IMR-90 (cell line): ENCODE results near the gene ZNF316. TPM values are rescaled to one million over a fixed set of nuclear protein-coding genes. Genes with fewer than 3 reads are reported as not detected.

ENCODE experiments used
- ATAC-seq: fragments of 200-7000 bp; cut with Tn5 transposase; 2 replicates; pipeline ENCODE4 v1.9.1; 2020; ENCODE audit warnings: low read depth, mild to moderate bottlenecking, moderate library complexity
- BruUV-seq: library from RNA; stranded (reverse); fragments of 400-500 nt; replicated peaks from 2 replicates; lab custom pipeline; 2021; lab: Mats Ljungman, UMichigan
- CTCF ChIA-PET: fragments of 300-600 bp; formaldehyde crosslinking; extraction: SDS; loops from one replicate; lab custom pipeline; 2021; ENCODE audit warnings: antibody characterized with exemption; lab: Yijun Ruan, JAX
- POLR2A ChIA-PET: fragments of 300-600 bp; sonication (Branson Sonifier 250); formaldehyde crosslinking; loops from one replicate; lab custom pipeline; 2022; ENCODE audit warnings: antibody characterized with exemption; ENCODE audit not compliant: unreplicated experiment; lab: Charles Lee
- DNase-seq: peaks from one replicate; pipeline ENCODE4 v3.0.0; 2013
- H2AFZ ChIP-seq: replicated peaks from 2 replicates; pipeline ENCODE3; 2013; ENCODE audit warnings: low read length, mild to moderate bottlenecking; ENCODE audit not compliant: poor library complexity
- H2AK5ac ChIP-seq: 2 replicates; pipeline ENCODE4 v1.6.1; 2013; ENCODE audit warnings: low read depth, low read length, inconsistent platforms
- H2AK9ac ChIP-seq: replicated peaks from 2 replicates; pipeline ENCODE3; 2013; ENCODE audit warnings: mild to moderate bottlenecking, low read depth, low read length, moderate library complexity; ENCODE audit not compliant: poor library complexity
- H2BK120ac ChIP-seq: 2 replicates; pipeline ENCODE4 v1.6.1; 2013; ENCODE audit warnings: low read depth, low read length, inconsistent platforms
- H2BK15ac ChIP-seq: 3 replicates; pipeline ENCODE4 v1.6.1; 2013; ENCODE audit warnings: low read depth, low read length, inconsistent platforms
- H2BK20ac ChIP-seq: 2 replicates; pipeline ENCODE4 v1.6.1; 2013; ENCODE audit warnings: low read depth, mild to moderate bottlenecking, inconsistent platforms, low read length, moderate library complexity
- H2BK5ac ChIP-seq: 2 replicates; pipeline ENCODE4 v1.6.1; 2013; ENCODE audit warnings: mild to moderate bottlenecking, low read depth, low read length, inconsistent platforms; ENCODE audit not compliant: poor library complexity, severe bottlenecking
- H3K14ac ChIP-seq: replicated peaks from 2 replicates; pipeline ENCODE4 v1.6.1; 2013; ENCODE audit warnings: low read depth, low read length, inconsistent platforms
- H3K18ac ChIP-seq: 2 replicates; pipeline ENCODE4 v1.6.1; 2013; ENCODE audit warnings: low read depth, low read length, control low read depth
- H3K23ac ChIP-seq: 2 replicates; pipeline ENCODE4 v1.6.1; 2013; ENCODE audit warnings: low read depth, low read length, inconsistent platforms
- H3K27ac ChIP-seq: 2 replicates; pipeline ENCODE4 v1.5.1; 2013; ENCODE audit warnings: mild to moderate bottlenecking, control low read depth, low read length; ENCODE audit not compliant: insufficient read depth
- H3K27me3 ChIP-seq: 2 replicates; pipeline ENCODE4 v1.6.1; 2013; ENCODE audit warnings: low read length; ENCODE audit not compliant: control insufficient read depth, insufficient read depth
- H3K36me3 ChIP-seq: 2 replicates; pipeline ENCODE4 v1.6.1; 2013; ENCODE audit warnings: low read length, mixed read lengths; ENCODE audit not compliant: control insufficient read depth, insufficient read depth
- H3K4ac ChIP-seq: 2 replicates; pipeline ENCODE4 v1.6.1; 2013; ENCODE audit warnings: low read depth, low read length, inconsistent platforms
- H3K4me1 ChIP-seq: 2 replicates; pipeline ENCODE4 v1.6.1; 2013; ENCODE audit warnings: low read length, mixed read lengths; ENCODE audit not compliant: control insufficient read depth, insufficient read depth
- H3K4me2 ChIP-seq: 2 replicates; pipeline ENCODE4 v1.6.1; 2013; ENCODE audit warnings: low read depth, mild to moderate bottlenecking, control low read depth, low read length, moderate library complexity
- H3K4me3 ChIP-seq: 2 replicates; pipeline ENCODE4 v1.5.1; 2013; ENCODE audit warnings: low read depth, mild to moderate bottlenecking, control low read depth, low read length, moderate library complexity; ENCODE audit not compliant: insufficient read depth
- H3K56ac ChIP-seq: 2 replicates; pipeline ENCODE4 v1.6.1; 2013; ENCODE audit warnings: low read length, inconsistent platforms; ENCODE audit not compliant: insufficient read depth; ENCODE audit errors: extremely low read depth
- H3K79me1 ChIP-seq, 2 experiments: 2 replicates each; pipeline ENCODE4 v1.6.1; 2013; ENCODE audit warnings: low read length in 2 of 2, inconsistent platforms in 1 of 2, low read depth in 1 of 2
- H3K9ac ChIP-seq: 2 replicates; pipeline ENCODE4 v1.6.1; 2013; ENCODE audit warnings: low read depth, low read length, control low read depth
- H3K9me1 ChIP-seq: 2 replicates; pipeline ENCODE4 v1.6.1; 2013; ENCODE audit warnings: low read length, inconsistent platforms; ENCODE audit not compliant: insufficient read depth
- H3K9me3 ChIP-seq: 2 replicates; pipeline ENCODE4 v1.6.1; 2013; ENCODE audit warnings: low read length; ENCODE audit not compliant: control insufficient read depth, insufficient read depth
- H4K20me1 ChIP-seq: 2 replicates; pipeline ENCODE4 v1.6.1; 2013; ENCODE audit warnings: low read length, inconsistent platforms; ENCODE audit not compliant: insufficient read depth
- H4K5ac ChIP-seq: 2 replicates; pipeline ENCODE4 v1.6.1; 2013; ENCODE audit warnings: mild to moderate bottlenecking, low read depth, low read length, control low read depth
- H4K8ac ChIP-seq, 2 experiments: 2 replicates each; pipeline ENCODE4 v1.6.1; 2013; ENCODE audit warnings: low read depth in 2 of 2, low read length in 2 of 2, control low read depth in 1 of 2, inconsistent platforms in 1 of 2
- H4K91ac ChIP-seq: 2 replicates; pipeline ENCODE4 v1.6.1; 2013; ENCODE audit warnings: low read depth, low read length, inconsistent platforms; ENCODE audit not compliant: insufficient read depth
- BHLHE40 ChIP-seq: fragments of 150-350 bp; IDR thresholded peaks from 2 replicates; pipeline ENCODE4 v1.6.1; 2016; ENCODE audit warnings: mild to moderate bottlenecking, low read depth, low read length
- CHD1 ChIP-seq: IDR thresholded peaks from 2 replicates; pipeline ENCODE4 v1.6.1; 2012; ENCODE audit warnings: low read depth, low read length, improper control_type of control experiment
- CTCF ChIP-seq: conservative IDR thresholded peaks from 2 replicates; pipeline ENCODE4 v1.5.1; 2012; ENCODE audit warnings: mild to moderate bottlenecking, low read depth, low read length, improper control_type of control experiment
- ELK1 ChIP-seq: fragments of 150-350 bp; IDR thresholded peaks from 2 replicates; pipeline ENCODE4 v1.6.1; 2016; ENCODE audit warnings: low read depth, mild to moderate bottlenecking, low read length, moderate library complexity, borderline replicate concordance
- FOS ChIP-seq: fragments of 150-350 bp; IDR thresholded peaks from 2 replicates; pipeline ENCODE4 v1.6.1; 2016; ENCODE audit warnings: low read depth, low read length
- MAFK ChIP-seq: IDR thresholded peaks from 2 replicates; pipeline ENCODE4 v1.6.1; 2012; ENCODE audit warnings: low read depth, low read length, improper control_type of control experiment
- MAZ ChIP-seq: IDR thresholded peaks from 2 replicates; pipeline ENCODE4 v1.6.1; 2012; ENCODE audit warnings: low read depth, mild to moderate bottlenecking, low read length, improper control_type of control experiment, moderate library complexity, borderline replicate concordance
- MXI1 ChIP-seq: IDR thresholded peaks from 2 replicates; pipeline ENCODE4 v1.6.1; 2012; ENCODE audit warnings: low read depth, mild to moderate bottlenecking, low read length, moderate library complexity, borderline replicate concordance
- NFE2L2 ChIP-seq: fragments of 150-350 bp; IDR thresholded peaks from 2 replicates; pipeline ENCODE4 v1.6.1; 2016; ENCODE audit warnings: low read depth, mild to moderate bottlenecking, low read length
- POLR2A ChIP-seq: IDR thresholded peaks from 2 replicates; pipeline ENCODE4 v1.6.1; 2012; ENCODE audit warnings: mild to moderate bottlenecking, low read depth, low read length
- RAD21 ChIP-seq: IDR thresholded peaks from 2 replicates; pipeline ENCODE4 v1.6.1; 2012; ENCODE audit warnings: low read length, improper control_type of control experiment
- RCOR1 ChIP-seq: IDR thresholded peaks from 2 replicates; pipeline ENCODE4 v1.6.1; 2012; ENCODE audit warnings: mild to moderate bottlenecking, low read length, improper control_type of control experiment; ENCODE audit not compliant: insufficient replicate concordance
- RFX5 ChIP-seq: IDR thresholded peaks from 2 replicates; pipeline ENCODE4 v1.8.0; 2012; ENCODE audit warnings: low read depth, mild to moderate bottlenecking, low read length, moderate library complexity
- SMC3 ChIP-seq: fragments of 150-350 bp; IDR thresholded peaks from 2 replicates; pipeline ENCODE4 v1.6.1; 2016; ENCODE audit warnings: low read depth, mild to moderate bottlenecking, antibody characterized with exemption, low read length, moderate library complexity
- USF2 ChIP-seq: fragments of 150-350 bp; IDR thresholded peaks from 2 replicates; pipeline ENCODE4 v1.6.1; 2017; ENCODE audit warnings: mild to moderate bottlenecking, antibody characterized with exemption, low read length, low read depth
- WGBS, 2 experiments: methylation state at CpG; one replicate each; pipeline versions ENCODE4 v1.1.5 to v1.1.7; 2013; ENCODE audit warnings: missing lambda C conversion rate in 2 of 2; ENCODE audit not compliant: insufficient read length in 1 of 2; ENCODE audit errors: extremely low coverage in 2 of 2; 5-methylcytosine and 5-hydroxymethylcytosine counted together
- dilution Hi-C: fragments of 300-500 bp; cut with HindIII; formaldehyde crosslinking; loops from one replicate; pipeline ENCODE4 v1.14.3; 2018; ENCODE audit warnings: low sequenced_read_pairs; ENCODE audit not compliant: unreplicated experiment
- in situ Hi-C: fragments of 300-500 bp; cut with MboI; formaldehyde crosslinking; loops from 3 replicates; pipeline ENCODE4 v1.14.3; 2019; ENCODE audit warnings: low sequenced_read_pairs, inconsistent platforms, mixed read lengths
- intact Hi-C: fragments of 100-400 bp; cut with micrococcal nuclease; formaldehyde crosslinking; loops from 2 replicates; pipeline ENCODE4 v1.10.0; 2022
- polyA plus RNA-seq, 3 experiments: library from polyadenylated mRNA; depleted of rRNA; stranded (reverse); fragments of >200 nt; gene quantifications; 2 replicates each; pipeline ENCODE4 v1.2.3, GENCODE V29; 2012; ENCODE audit warnings: low replicate concordance in 1 of 3
- total RNA-seq: library from RNA; depleted of rRNA; stranded (reverse); fragments of >200 nt; gene quantifications from 2 replicates; pipeline ENCODE4 v1.2.3, GENCODE V29; 2012

ZNF316 gene
- total and polyA plus RNA-seq, 2 of the 4 experiments (the other 2 are of a cell fraction): 3.2 to 7.2 TPM

- H4K20me1 ChIP-seq: no peaks in the 10 kb centered on the region
- TF ChIP-seq FOS (no peak), ELK1 (no peak), BHLHE40 (no peak), POLR2A (no peak), RAD21 (no peak), MXI1 (no peak), MAFK (no peak), RCOR1 (no peak), MAZ (no peak), NFE2L2 (no peak), CTCF (no peak), SMC3 (no peak), USF2 (no peak), RFX5 (no peak), CHD1 (no peak)
Observed at GRCh38 chr7:6616854-6617643, 20.1 kb upstream of the ZNF316 start.

More at GRCh38 chr7:6616854-6617643, 20.1 kb upstream of the ZNF316 start:
- no peaks in the 10 kb centered on the region for H3K9me1 ChIP-seq
- H4K91ac ChIP-seq: no peak overlapping the region
- H2AK9ac ChIP-seq: peak overlapping the region; percentile 9
- no peak overlapping the region for H3K23ac ChIP-seq
- peaks cover 6% of the 10 kb centered on the region; the same call in 1 of the 2 replicates for H3K27me3 ChIP-seq
- H3K79me1 ChIP-seq: no peaks in the 10 kb centered on the region
- H3K4me2 ChIP-seq: no peak overlapping the region
- H4K5ac ChIP-seq: no peak overlapping the region
- peaks cover 3% of the 10 kb centered on the region; the same call in 1 of the 2 replicates for H3K4me1 ChIP-seq
- no peaks in the 10 kb centered on the region for H3K9me3 ChIP-seq
- no peak overlapping the region for H4K8ac ChIP-seq
- H3K9ac ChIP-seq: no peak overlapping the region
- ATAC-seq (no peak), DNase-seq (no peak)
- H2BK15ac ChIP-seq: no peak overlapping the region
- BruUV-seq: no TSS peak
- no peak overlapping the region for H2BK120ac ChIP-seq
- no peak overlapping the region for H3K27ac ChIP-seq
- no peak overlapping the region for H2AFZ ChIP-seq
- ChIA-PET POLR2A (no interaction called here), CTCF (no interaction called here)
- no peak overlapping the region for H3K4ac ChIP-seq
- H2AK5ac ChIP-seq: no peak overlapping the region
- no peak overlapping the region for H3K18ac ChIP-seq
- in situ Hi-C loops (no loop called here), dilution Hi-C loops (no loop called here), intact Hi-C loops (no loop called here)
- no peak overlapping the region for H3K56ac ChIP-seq
- H2BK20ac ChIP-seq: no peak overlapping the region
- H3K14ac ChIP-seq: no peak overlapping the region
- H2BK5ac ChIP-seq: no peak overlapping the region
- WGBS, 2 experiments: 100% methylated on average over 5 of the region's 20 CpGs; no CpG with 5 or more reads in 1 of the 2 experiments
- H3K36me3 ChIP-seq: peaks cover 7% of the 10 kb centered on the region
- no peak overlapping the region for H3K4me3 ChIP-seq
